ENCODE data around the gene SLC13A2. TPM values are rescaled to one million over a fixed set of nuclear protein-coding genes. Genes with fewer than 3 reads are reported as not detected.

SLC13A2 gene
- total RNA-seq, 1 donor from 2014 or later = not detected

DNA sequence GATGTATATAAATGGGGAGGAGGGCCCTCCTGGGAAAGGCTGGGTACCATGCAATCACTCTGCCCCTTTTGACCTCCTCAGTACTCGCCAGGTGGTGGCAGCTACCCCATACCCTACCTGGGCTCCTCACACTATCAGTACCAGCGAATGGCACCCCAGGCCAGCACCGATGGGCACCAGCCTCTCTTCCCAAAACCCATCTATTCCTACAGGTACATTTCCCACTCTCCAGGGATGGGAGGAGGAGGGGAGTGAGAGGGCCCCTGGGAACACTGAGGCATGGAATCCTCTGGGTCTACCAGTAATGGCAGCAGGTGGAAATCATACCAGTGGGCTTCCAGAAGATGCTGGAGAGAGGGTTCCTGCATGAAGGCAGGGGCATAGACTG, 55.6 kb downstream of the SLC13A2 start:
- Mint-ChIP-seq H3K36me3 (ENCODE audit: low read depth) (no peaks in the 10 kb centered on the region), H3K27me3 (ENCODE audit: low read depth) (no peaks in the 10 kb centered on the region), H3K4me1 (ENCODE audit: low read depth) (no peaks in the 10 kb centered on the region), H3K9me3 (no peaks in the 10 kb centered on the region), H3K27ac (no peak overlapping the region), H3K4me3 (ENCODE audit: low read depth) (no peak overlapping the region)
- DNase-seq (ENCODE audit: low spot score) = no peak
- intact Hi-C loops (cut with micrococcal nuclease) = no loop called here

DNA sequence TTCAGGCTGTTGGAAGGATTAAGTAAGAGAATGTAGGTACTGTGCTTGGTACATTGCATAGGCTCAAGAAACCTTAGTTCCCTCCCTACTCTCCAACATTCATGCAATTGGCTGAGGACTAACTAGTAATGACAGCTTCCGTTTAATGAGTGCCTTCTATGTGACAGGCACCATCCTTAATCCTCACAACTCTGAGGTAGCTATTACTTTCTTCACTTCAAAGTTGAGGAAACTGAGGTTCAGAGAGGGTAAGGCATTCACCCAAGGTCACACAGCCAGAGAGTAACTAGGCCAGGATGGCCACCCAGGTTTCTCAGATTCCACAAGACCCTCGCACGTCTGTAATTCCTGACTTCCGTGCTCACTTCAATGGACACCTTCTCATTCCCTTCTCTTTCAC, 56.8 kb downstream of the SLC13A2 start:
- Mint-ChIP-seq H3K9me3 (no peaks in the 10 kb centered on the region), H3K36me3 (ENCODE audit: low read depth) (no peaks in the 10 kb centered on the region), H3K4me1 (ENCODE audit: low read depth) (no peaks in the 10 kb centered on the region), H3K4me3 (ENCODE audit: low read depth) (no peak overlapping the region), H3K27me3 (ENCODE audit: low read depth) (no peaks in the 10 kb centered on the region), H3K27ac (no peak overlapping the region)
- DNase-seq (ENCODE audit: low spot score) = no peak
- intact Hi-C loops (cut with micrococcal nuclease) = no loop called here

DNA sequence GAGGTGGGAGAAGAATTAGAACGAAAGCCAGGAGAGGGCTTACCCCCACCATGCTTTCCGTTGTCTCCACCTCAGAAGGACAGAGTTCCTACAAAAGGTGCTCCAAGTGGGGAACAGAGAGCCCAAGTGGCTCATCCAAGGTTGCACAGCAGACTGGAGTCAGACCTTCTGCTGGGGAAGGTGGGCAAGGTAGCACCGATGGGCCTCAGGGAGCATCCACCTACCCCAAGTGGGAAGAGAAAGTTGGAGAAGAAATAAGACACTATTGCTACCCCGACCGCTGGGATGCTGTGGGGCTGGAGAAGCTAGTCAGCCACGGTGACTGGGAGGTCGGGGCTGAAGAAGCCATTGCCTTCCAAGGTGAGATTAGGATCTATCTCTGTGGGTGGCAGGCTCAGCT, 57.5 kb downstream of the SLC13A2 start:
- Mint-ChIP-seq H3K27me3 (ENCODE audit: low read depth) (no peaks in the 10 kb centered on the region), H3K36me3 (ENCODE audit: low read depth) (no peaks in the 10 kb centered on the region), H3K9me3 (no peaks in the 10 kb centered on the region), H3K4me1 (ENCODE audit: low read depth) (no peaks in the 10 kb centered on the region), H3K27ac (no peak overlapping the region), H3K4me3 (ENCODE audit: low read depth) (no peak overlapping the region)
- intact Hi-C loops (cut with micrococcal nuclease) = no loop called here
- no peak for DNase-seq (ENCODE audit: low spot score)

DNA sequence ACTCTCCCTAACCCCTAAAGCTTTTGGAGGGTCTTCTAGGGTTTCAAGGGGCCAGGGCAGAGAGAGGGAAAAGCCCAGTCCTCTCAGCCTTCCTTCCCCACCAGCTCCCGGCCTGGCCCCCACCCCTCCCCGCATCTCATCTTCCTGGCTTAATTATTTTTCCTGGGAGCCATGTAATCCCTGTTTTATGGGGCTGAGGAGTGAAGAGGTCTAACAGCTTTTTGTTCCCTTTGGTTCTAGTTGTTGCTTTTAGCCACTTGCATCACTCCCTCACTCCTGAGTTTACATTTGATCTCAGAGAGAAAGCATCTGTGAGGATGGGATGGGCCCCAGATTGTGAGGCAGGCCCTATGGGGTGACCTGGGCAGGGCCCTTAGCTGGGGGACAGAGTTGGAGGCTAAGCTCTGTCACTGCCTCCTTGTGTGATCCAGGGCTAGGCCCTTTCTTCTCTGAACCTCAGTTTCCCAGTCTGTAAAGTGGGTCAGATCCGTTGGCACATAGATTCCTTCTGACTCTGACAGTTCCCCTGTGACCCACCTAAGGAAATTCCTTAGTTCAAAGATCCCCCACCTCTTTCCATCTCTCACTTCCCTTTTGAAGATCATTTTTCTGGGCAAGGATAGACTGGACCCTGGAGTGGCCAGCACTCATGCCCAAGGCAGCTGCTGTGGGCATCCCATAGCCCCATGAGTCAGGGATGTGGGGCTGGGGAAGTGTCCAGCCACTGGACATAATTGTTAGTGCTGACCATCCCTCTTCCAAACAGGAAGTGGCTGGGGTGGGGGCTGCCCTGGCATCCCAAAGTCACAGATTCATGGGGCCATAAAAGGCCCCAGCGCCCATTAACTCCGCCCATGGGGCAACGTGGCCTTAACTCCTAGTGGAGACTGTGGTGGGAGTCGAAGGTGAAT, 58.9 kb downstream of the SLC13A2 start:
- H3K4me1 Mint-ChIP-seq (ENCODE audit: low read depth) = no peaks in the 10 kb centered on the region
- no peak overlapping the region for H3K27ac Mint-ChIP-seq
- H3K4me3 Mint-ChIP-seq (ENCODE audit: low read depth) = no peak overlapping the region
- intact Hi-C loops (cut with micrococcal nuclease) = no loop called here
- no peaks in the 10 kb centered on the region for H3K36me3 Mint-ChIP-seq (ENCODE audit: low read depth)
- H3K27me3 Mint-ChIP-seq (ENCODE audit: low read depth) = no peaks in the 10 kb centered on the region
- DNase-seq (ENCODE audit: low spot score) = no peak
- no peaks in the 10 kb centered on the region for H3K9me3 Mint-ChIP-seq

DNA sequence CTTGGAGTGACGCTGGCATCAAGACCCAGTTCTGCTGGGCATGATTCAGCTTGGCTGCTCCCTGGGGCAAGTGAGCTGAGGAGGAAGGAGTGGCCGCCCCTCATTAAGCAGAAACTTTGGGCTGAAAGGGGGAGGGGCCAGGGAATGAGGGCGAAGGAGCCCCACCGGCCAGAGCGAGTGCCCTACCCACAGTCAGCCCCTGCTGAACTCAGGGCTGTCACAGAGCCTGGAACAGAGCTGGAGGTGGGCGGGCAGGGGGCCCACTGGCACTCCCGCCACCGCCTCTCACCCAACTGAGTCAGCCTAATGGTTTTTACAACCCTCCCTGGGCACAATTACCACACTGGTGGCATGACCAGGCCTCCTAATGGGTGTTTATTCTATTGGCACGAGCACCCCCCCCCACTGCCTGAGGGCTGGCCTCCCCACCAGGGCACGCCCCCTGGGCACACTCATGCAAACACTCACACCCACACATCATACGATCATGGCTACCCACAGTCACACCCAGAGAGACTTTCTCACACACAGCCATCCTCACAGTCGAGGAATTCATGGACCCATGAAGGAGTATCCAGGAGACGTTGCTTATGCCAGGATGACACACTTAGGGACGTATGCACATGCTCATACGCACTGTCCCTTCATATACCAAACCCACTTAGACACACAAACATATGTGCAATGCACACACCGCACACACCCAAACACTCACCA, 59.8 kb downstream of the SLC13A2 start:
- H3K9me3 Mint-ChIP-seq = no peaks in the 10 kb centered on the region
- H3K27ac Mint-ChIP-seq = no peak overlapping the region
- H3K4me1 Mint-ChIP-seq (ENCODE audit: low read depth) = no peaks in the 10 kb centered on the region
- no peak for DNase-seq (ENCODE audit: low spot score)
- H3K36me3 Mint-ChIP-seq (ENCODE audit: low read depth) = no peaks in the 10 kb centered on the region
- H3K27me3 Mint-ChIP-seq (ENCODE audit: low read depth) = no peaks in the 10 kb centered on the region
- H3K4me3 Mint-ChIP-seq (ENCODE audit: low read depth) = no peak overlapping the region
- intact Hi-C loops (cut with micrococcal nuclease) = no loop called here

DNA sequence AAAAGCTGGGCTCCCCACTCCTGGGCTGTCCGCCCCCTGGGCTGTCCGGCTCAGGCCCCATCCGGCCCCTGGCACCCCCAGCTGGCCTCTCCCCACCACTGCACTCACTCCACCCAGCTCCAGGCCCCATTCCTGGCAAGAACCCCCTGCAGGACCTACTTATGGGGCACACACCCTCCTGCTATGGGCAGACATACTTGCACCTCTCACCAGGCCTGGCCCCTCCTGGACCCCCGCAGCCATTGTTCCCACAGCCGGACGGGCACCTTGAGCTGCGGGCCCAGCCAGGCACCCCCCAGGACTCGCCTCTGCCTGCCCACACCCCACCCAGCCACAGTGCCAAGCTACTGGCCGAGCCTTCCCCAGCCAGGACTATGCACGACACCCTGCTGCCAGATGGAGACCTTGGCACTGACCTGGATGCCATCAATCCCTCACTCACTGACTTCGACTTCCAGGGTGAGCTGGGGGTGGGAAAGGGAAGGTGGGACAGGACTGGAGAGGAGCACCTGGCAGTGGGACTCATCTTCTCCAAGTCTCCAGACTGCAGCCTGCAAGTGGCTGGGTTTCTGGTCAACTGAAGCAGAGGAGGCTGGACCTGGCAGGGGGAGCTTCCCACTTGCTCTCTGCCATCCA, 61.4 kb downstream of the SLC13A2 start:
- Mint-ChIP-seq H3K4me1 (ENCODE audit: low read depth) (no peaks in the 10 kb centered on the region), H3K9me3 (no peaks in the 10 kb centered on the region), H3K36me3 (ENCODE audit: low read depth) (no peaks in the 10 kb centered on the region), H3K27me3 (ENCODE audit: low read depth) (no peaks in the 10 kb centered on the region), H3K4me3 (ENCODE audit: low read depth) (no peak overlapping the region), H3K27ac (no peak overlapping the region)
- intact Hi-C loops (cut with micrococcal nuclease) = no loop called here
- no peak for DNase-seq (ENCODE audit: low spot score)

DNA sequence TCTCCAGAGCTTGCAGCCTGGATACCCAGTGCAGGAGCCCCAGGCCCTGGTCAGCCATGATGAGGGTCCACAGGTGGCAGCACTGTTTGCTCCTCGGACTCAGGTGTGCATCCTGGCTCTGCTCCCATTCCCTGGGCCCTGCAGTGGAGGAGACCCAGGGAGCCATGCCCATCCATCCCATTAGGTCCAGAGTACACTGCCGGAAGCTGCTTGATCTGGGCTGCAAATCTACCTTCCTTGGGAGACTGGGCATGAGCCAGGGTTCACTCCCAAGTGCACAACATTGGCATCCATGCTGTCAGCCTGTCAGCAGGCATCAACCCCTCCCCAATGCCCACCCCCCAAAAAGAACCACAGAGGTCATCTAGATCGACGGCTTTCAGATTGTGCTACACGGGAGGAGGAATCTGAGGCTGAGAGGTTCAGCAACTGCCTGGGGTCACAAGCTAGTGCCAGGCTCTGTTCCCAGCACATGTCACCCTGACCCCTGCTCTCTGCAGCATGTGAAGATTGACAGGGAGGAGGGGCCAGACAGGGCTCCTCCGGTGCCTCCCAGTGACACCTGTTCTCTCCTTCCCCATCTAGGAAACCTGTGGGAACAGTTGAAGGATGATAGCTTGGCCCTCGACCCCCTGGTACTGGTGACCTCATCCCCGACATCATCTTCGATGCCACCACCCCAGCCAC, 63.2 kb downstream of the SLC13A2 start:
- H3K27me3 Mint-ChIP-seq (ENCODE audit: low read depth) = no peaks in the 10 kb centered on the region
- intact Hi-C loops (cut with micrococcal nuclease) = no loop called here

DNA sequence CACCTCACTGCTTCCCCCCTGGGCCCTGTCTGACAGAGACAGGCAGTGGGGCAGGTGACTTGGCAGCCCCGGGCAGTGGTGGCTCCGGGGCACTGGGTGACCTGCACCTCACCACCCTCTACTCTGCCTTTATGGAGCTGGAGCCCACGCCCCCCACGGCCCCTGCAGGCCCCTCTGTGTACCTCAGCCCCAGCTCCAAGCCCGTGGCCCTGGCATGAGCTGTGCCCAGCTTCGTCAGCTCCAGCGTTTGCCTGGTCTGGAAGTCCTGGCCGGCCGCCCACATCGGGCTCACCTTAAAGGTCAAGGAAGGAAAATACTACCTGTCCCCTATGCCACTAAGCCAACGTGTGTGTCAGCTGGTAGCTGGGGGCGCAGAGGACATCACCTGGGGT, 63.8 kb downstream of the SLC13A2 start:
- H3K4me1 Mint-ChIP-seq (ENCODE audit: low read depth) = no peaks in the 10 kb centered on the region
- no peaks in the 10 kb centered on the region for H3K36me3 Mint-ChIP-seq (ENCODE audit: low read depth)
- no peak overlapping the region for H3K27ac Mint-ChIP-seq
- DNase-seq (ENCODE audit: low spot score) = no peak
- no peak overlapping the region for H3K4me3 Mint-ChIP-seq (ENCODE audit: low read depth)
- intact Hi-C loops (cut with micrococcal nuclease) = no loop called here
- no peaks in the 10 kb centered on the region for H3K9me3 Mint-ChIP-seq
- H3K27me3 Mint-ChIP-seq (ENCODE audit: low read depth) = no peaks in the 10 kb centered on the region

More for the DNA sequence above, 63.2 kb downstream of the SLC13A2 start:
- no peak overlapping the region for H3K4me3 Mint-ChIP-seq (ENCODE audit: low read depth)
- no peaks in the 10 kb centered on the region for H3K36me3 Mint-ChIP-seq (ENCODE audit: low read depth)
- no peaks in the 10 kb centered on the region for H3K4me1 Mint-ChIP-seq (ENCODE audit: low read depth)
- no peak for DNase-seq (ENCODE audit: low spot score)
- no peaks in the 10 kb centered on the region for H3K9me3 Mint-ChIP-seq
- no peak overlapping the region for H3K27ac Mint-ChIP-seq

DNA sequence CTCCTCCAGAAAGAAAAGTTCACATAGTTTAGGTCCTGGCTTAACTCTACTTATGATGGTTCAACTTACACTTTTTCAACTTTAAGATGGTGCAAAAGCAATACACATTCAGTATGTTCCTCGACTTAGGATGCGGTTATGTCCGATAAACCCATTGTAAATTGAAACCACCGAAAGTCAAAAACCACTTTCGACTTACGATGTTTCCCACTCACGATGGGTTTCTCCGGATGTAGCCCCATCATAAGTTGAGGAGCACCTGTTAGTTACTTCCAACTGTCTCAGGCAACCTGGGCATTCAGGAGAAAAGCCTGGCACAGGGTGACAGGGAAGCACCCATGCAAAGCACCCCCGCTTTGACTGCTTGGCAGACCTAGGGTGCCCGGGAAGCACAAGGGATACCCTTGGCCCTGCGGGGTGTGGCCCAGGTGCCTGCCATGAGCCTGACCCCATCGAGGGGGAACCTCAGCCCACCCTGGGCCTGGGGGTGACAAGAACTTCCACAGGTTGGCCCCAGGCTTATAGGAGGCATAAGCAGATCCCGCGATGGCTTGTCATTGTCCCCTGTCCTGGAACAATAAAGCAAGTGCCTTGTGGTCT, 65.0 kb downstream of the SLC13A2 start:
- no peaks in the 10 kb centered on the region for H3K4me1 Mint-ChIP-seq (ENCODE audit: low read depth)
- H3K9me3 Mint-ChIP-seq = no peaks in the 10 kb centered on the region
- no peak for DNase-seq (ENCODE audit: low spot score)
- H3K27ac Mint-ChIP-seq = no peak overlapping the region
- intact Hi-C loops (cut with micrococcal nuclease) = no loop called here
- no peak overlapping the region for H3K4me3 Mint-ChIP-seq (ENCODE audit: low read depth)
- H3K27me3 Mint-ChIP-seq (ENCODE audit: low read depth) = no peaks in the 10 kb centered on the region
- H3K36me3 Mint-ChIP-seq (ENCODE audit: low read depth) = no peaks in the 10 kb centered on the region

DNA sequence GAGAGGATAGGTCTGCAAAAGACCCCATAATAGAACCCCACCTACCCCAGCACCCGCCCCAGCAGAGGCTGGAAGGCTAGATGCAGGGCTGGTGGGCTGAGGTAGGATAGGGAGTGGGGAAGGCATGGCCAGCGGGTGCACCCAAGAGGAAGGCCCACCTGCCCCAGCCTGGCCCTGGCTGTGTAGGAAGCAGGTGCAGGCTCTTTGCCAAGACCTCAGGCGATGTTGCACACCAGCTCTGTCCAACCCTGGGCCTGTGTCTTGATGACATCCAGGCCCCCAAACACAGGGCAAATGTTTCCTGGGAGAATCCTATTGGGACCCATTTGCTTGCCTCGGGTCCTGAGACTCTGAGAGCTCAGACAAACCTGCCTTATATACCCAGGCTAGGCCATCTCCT, 66.8 kb downstream of the SLC13A2 start:
- DNase-seq (ENCODE audit: low spot score) = no peak
- Mint-ChIP-seq H3K9me3 (no peaks in the 10 kb centered on the region), H3K27me3 (ENCODE audit: low read depth) (no peaks in the 10 kb centered on the region), H3K27ac (no peak overlapping the region), H3K36me3 (ENCODE audit: low read depth) (no peaks in the 10 kb centered on the region), H3K4me3 (ENCODE audit: low read depth) (no peak overlapping the region), H3K4me1 (ENCODE audit: low read depth) (no peaks in the 10 kb centered on the region)
- intact Hi-C loops (cut with micrococcal nuclease) = loop anchor here (1.0 to 10.0 kb wide), 2 partner anchors 46 to 125 kb away; no protein-coding TSS in a partner anchor

DNA sequence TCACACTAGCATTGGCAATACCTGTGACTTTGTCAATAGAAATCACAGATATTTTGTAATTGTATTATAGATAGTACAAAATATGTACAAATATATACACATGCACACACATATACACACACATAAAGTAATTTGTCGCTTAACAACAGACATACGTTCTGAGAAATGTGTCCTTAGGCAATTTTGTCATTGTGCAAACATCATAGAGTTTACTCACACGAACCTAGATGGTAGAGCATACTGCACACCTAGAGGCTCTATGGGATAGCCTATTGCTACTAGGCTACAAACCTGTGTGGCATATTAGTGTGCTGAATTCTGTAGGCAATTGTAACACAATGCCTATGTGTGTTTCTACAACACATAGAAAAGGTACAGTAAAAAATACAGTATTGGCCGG, 68.0 kb downstream of the SLC13A2 start:
- Mint-ChIP-seq H3K9me3 (no peaks in the 10 kb centered on the region), H3K36me3 (ENCODE audit: low read depth) (no peaks in the 10 kb centered on the region), H3K4me3 (ENCODE audit: low read depth) (no peak overlapping the region), H3K4me1 (ENCODE audit: low read depth) (no peaks in the 10 kb centered on the region), H3K27me3 (ENCODE audit: low read depth) (no peaks in the 10 kb centered on the region), H3K27ac (no peak overlapping the region)
- intact Hi-C loops (cut with micrococcal nuclease) = loop anchor here (10.0 kb wide), 1 partner anchor 127 kb away; no protein-coding TSS in a partner anchor
- DNase-seq (ENCODE audit: low spot score) = no peak

DNA sequence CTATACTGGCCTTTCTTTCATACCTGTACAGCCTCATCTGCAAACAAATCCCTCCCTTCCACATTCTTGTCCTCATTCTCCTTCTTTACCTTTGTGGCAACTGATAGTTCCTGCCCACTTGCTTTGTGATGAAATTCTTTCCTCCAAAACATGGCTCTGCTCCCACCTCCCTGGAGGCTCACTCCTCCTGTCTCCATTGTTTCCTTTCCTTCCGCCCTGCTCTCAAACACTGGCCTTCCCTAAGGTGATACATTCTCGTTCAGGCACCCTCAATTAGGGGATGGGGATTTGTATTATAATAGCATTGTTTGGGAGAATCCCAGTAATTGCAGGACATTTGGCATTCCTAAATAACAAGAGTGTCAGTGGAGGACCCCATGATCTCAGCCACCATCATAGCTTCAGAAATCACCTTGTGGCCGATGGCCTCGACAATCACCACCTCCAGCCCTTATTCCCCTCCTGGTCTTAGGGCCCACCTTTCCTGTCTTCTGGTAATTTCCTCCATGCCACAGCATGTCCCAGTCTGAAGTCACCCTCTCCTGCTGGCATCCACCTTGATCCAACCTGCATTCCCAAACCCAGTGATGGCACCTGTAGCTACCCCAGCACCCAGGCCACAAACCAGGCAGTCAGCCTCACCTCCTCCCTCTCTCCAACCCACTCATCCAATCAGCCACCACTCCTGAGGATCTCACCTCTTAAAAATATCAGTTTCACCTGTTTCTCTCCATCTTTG, 71.1 kb downstream of the SLC13A2 start:
- no peaks in the 10 kb centered on the region for H3K9me3 Mint-ChIP-seq
- no peak overlapping the region for H3K27ac Mint-ChIP-seq
- no peak for DNase-seq (ENCODE audit: low spot score)
- intact Hi-C loops (cut with micrococcal nuclease) = loop anchor here (10.0 kb wide), 1 partner anchor 130 kb away; no protein-coding TSS in a partner anchor
- no peaks in the 10 kb centered on the region for H3K27me3 Mint-ChIP-seq (ENCODE audit: low read depth)
- peaks cover 16% of the 10 kb centered on the region for H3K4me1 Mint-ChIP-seq (ENCODE audit: low read depth)
- peaks cover 4% of the 10 kb centered on the region for H3K36me3 Mint-ChIP-seq (ENCODE audit: low read depth)
- H3K4me3 Mint-ChIP-seq (ENCODE audit: low read depth) = no peak overlapping the region

Data from activated T-helper 2 cell treated with anti-CD3 and anti-CD28 coated beads, Interferon-gamma antibody, Interleukin-2, Interleukin-4, amounts not matched to agents 10 μg/mL and 5 μg/mL and 100 μg/mL, durations not matched to agents 14 hours and 24 hours and 36 hours (primary cell).